ENCODE results near the gene TRABD2B.

The TRABD2B gene

GRCh38 chr1:47788761-47789160, 208.4 kb downstream of the TRABD2B start:
- no peak for DNase-seq

GRCh38 chr1:47787560-47787959, 209.6 kb downstream of the TRABD2B start:
- DNase-seq, result no peak

- DNase-seq, result no peak
Observed at GRCh38 chr1:47786316-47786715, 210.9 kb downstream of the TRABD2B start.

DNA sequence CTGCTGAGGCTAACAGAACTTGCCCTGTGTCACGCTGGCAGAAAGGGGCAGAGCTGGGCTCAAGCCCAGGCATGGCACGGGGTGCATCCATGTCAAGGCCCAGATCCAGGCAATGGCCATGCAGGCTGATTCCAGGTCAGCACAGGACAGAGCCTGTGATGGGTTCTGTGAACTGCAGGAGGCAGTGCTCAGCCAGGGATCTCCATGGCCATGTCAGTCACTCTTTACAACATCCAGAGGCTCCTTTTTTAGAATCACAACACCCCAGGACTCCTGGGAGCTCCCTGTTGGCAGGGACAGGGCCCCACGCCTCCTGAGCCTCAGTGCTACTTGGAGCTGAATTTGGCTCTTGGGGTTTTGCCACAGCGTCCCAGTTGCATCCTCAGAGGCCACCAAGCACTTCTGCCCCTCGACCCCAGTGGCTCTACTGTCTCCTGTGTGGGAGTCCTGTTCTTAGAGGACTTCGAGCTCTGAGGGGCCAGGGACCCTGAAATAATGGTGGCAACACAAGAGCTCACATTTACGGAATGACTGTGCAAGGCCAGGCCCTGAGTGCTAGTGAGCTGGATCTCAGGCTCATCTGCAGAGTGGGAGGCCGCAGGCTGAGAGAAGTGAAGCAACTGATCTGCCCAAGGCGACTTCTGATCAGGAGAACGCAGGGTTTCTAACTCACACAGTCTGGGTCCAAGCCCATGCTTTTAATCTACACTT, 211.5 kb downstream of the TRABD2B start:
- DNase-seq, result no peak

- DNase-seq, result no peak
Observed at GRCh38 chr1:47785118-47785517, 212.1 kb downstream of the TRABD2B start.

DNA sequence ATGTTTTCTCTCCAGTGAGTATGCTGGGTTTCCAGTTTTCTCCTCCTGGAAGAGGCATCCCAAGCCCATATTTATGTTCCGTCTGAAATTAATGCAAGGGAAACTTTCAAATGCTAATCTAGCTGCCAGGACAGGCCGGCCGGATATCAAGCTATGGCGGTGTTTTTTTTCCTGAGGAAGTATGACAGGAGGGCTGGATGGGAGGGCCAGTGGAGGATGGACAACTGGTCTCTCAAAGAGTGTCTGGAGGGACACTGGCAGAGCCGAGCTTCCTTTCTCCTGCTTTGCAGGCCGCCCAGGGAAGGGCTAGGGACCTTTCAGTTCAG, 212.7 kb downstream of the TRABD2B start:
- DNase-seq, result no peak

DNA sequence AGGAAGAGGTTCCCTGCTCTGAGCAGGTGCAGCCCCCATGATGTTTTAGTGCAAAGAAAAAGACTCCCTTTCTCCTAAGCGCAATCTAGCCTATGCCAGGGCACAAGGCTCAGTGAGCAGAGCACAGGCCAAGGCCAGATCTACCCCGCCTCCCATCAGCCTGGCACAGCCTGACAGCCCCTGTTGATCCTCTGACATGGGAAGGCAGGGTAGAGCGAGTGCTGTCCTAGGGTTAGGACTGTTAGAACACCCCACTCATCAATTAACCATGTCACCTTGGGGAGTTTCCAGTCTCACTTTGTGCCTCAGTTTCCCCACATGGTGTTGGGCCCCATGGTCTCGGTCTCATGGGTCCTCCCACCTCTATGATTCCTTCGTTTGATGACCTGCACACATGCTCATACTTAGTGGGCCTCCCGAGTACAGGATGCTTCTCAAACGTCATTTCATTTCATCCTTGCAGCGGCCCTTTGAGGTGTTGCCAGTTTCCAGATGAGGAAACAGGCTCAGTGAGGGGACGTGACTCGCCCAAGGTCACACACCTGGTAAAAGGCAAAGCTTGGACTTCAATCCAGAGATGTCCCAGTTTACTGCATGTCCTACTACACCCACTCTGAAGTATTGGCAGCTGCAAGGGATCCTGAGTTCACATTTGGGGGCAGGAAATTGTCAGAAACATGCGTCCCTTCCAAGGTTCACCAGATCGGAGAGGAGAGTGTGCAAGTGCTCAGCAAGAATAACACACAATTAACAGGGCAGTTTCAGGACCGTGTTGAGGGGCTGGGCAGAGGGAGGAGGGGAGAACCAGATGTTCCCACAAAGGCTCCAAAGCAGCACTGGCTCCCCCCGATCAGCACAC, 213.3 kb downstream of the TRABD2B start:
- no peak for DNase-seq

GRCh38 chr1:47782414-47783166, 214.6 kb downstream of the TRABD2B start:
- DNase-seq, result no peak

- no peak for DNase-seq
Observed at GRCh38 chr1:47781171-47781959, 215.8 kb downstream of the TRABD2B start.

- no peak for DNase-seq
Observed at GRCh38 chr1:47780469-47780995, 216.7 kb downstream of the TRABD2B start.

DNA sequence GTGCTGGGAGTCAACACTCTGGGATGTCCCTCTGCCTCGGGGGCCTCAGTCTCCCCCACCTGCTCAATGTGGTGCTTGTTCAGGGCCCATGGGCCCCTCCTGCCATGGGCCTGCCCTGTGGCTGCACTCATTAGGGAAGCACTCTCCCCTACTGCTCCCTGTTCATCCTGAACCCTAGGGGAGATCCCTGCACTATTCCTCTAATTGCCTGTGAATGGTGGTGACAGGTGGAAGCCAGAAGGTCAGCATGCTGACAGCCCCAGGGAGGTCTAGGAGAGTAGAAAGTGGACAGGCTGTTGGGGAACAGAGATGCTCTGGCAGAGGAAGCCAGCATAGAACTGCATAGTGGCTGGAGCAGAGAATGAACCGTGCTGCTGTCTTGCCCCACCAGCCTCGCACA, 217.6 kb downstream of the TRABD2B start:
- no peak for DNase-seq

GRCh38 chr1:47778280-47778679, 218.9 kb downstream of the TRABD2B start:
- no peak for DNase-seq

GRCh38 chr1:47777322-47777721, 219.9 kb downstream of the TRABD2B start:
- no peak for DNase-seq

DNA sequence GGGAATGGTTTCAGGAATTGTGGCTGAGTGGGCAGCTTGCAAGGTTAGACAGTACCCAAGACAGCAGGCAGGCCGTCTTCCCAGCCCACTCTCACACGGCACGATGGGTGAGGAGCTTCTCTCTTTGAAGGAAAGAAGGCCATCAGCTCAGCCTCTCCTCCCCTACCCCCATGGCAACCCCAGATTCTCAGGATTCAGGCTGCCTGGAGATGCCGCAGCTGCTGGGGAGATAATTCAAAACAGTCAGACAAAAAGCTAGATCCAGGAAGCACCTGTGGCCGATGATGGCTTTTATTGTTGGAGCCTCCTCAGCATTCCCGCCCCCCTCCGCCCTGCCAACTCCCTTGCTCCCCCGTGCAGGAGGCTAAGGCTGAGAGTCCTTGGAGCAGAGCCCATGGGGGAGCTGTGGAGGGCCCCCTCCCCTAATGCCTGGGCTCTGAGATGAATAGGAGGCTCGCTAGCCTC, 220.5 kb downstream of the TRABD2B start:
- DNase-seq, result no peak

GRCh38 chr1:47774986-47775834, 222.0 kb downstream of the TRABD2B start:
- no peak for DNase-seq

GRCh38 chr1:47772960-47773682, 224.1 kb downstream of the TRABD2B start:
- no peak for DNase-seq

DNA sequence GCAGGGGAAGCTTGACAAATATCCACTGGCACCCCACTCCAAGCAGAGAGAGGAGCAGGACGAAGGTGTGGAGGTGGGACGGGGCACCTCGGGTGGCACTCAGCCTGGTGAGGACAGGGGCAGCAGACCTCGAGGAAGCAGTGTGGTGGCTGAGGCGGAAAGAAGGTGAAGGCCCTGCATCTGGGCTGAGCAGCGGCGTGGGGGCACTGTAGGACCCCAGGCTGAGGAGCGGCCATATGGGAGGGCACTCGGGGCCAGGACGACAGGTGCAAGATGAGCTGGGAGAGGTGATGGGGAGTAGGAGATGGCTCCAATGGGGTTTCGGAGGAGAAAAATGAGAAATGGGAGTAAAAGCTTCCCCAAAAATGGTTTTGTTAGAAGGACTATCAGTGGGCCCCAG, 224.9 kb downstream of the TRABD2B start:
- DNase-seq, result no peak

GRCh38 chr1:47771751-47772150, 225.4 kb downstream of the TRABD2B start:
- DNase-seq, result no peak

DNA sequence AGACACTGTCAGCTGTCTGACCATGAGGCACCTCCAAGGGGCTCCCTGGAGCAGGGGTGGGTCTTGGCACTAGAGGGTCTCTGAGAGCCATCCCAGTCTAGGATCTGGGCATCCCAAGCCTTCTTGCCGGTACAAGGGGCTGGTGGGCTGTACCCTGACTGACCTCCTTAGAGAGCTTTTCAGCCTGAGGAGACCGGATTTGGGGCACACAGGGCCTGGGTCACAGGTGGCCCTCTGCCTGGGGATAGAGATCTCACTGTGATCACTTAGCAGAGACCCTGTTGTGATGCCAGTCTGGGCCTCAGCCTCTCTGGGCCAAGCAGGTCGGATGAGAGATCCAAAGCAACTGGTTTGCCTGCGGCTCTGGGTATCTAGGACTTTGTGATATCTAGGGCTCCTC, 227.2 kb downstream of the TRABD2B start:
- no peak for DNase-seq

GRCh38 chr1:47769295-47769694, 227.9 kb downstream of the TRABD2B start:
- DNase-seq, result no peak

- DNase-seq, result no peak
Observed at GRCh38 chr1:47767741-47768100, 229.5 kb downstream of the TRABD2B start.

All from effector CD8-positive, alpha-beta T cell (primary cell).